ENCODE results near the gene RMND5B.

The RMND5B gene

DNA sequence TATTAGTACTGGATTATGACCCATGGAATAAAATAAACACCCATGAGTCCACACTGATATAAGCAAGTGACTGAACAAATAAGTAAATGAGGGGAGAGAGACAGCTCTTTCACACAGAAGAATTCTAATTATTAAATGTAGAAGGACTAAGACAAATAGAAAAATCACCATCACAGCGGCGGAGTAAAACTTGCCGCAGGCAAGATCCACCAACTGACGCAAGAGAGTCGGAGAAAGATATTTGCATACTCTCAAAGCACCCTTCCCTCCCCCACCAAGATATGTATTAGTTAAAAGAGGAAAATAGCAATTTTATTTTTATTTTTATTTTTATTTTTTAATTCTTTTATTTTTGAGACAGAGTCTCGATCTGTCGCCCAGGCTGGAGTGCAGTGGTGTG is 32.1 kb upstream of the RMND5B start:
- H3K36me3 ChIP-seq (ENCODE audit: insufficient read depth): no peaks in the 10 kb centered on the region
- TF ChIP-seq, protein P1, sequence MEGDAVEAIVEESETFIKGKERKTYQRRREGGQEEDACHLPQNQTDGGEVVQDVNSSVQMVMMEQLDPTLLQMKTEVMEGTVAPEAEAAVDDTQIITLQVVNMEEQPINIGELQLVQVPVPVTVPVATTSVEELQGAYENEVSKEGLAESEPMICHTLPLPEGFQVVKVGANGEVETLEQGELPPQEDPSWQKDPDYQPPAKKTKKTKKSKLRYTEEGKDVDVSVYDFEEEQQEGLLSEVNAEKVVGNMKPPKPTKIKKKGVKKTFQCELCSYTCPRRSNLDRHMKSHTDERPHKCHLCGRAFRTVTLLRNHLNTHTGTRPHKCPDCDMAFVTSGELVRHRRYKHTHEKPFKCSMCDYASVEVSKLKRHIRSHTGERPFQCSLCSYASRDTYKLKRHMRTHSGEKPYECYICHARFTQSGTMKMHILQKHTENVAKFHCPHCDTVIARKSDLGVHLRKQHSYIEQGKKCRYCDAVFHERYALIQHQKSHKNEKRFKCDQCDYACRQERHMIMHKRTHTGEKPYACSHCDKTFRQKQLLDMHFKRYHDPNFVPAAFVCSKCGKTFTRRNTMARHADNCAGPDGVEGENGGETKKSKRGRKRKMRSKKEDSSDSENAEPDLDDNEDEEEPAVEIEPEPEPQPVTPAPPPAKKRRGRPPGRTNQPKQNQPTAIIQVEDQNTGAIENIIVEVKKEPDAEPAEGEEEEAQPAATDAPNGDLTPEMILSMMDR (conservative IDR thresholded peaks at IDR 0.05; ENCODE audit: low read depth, low read length): no peak
- H3K27ac ChIP-seq: no peak overlapping the region
- H3K27me3 ChIP-seq (ENCODE audit: insufficient read depth, low read depth): no peaks in the 10 kb centered on the region
- no peak overlapping the region for H2AFZ ChIP-seq (ENCODE audit: low read depth)
- H3K4me2 ChIP-seq: no peak overlapping the region
- no peaks in the 10 kb centered on the region for H3K79me2 ChIP-seq (ENCODE audit: insufficient read depth, low read depth)
- H4K20me1 ChIP-seq (ENCODE audit: insufficient read depth): no peaks in the 10 kb centered on the region
- H3K9ac ChIP-seq: no peak overlapping the region
- H3K4me3 ChIP-seq (IDR thresholded peaks at IDR 0.05; ENCODE audit: insufficient read depth, low read depth, low read length): no peak overlapping the region
- no peaks in the 10 kb centered on the region for H3K4me1 ChIP-seq (ENCODE audit: low read depth, poor library complexity, severe bottlenecking)

- Histone ChIP-seq H3K27ac (no peak overlapping the region), H3K36me3 (ENCODE audit: insufficient read depth) (no peaks in the 10 kb centered on the region), H3K4me3 (IDR thresholded peaks at IDR 0.05; ENCODE audit: insufficient read depth, low read depth, low read length) (no peak overlapping the region), H3K27me3 (ENCODE audit: insufficient read depth, low read depth) (no peaks in the 10 kb centered on the region), H2AFZ (ENCODE audit: low read depth) (no peak overlapping the region), H3K4me1 (ENCODE audit: low read depth, poor library complexity, severe bottlenecking) (no peaks in the 10 kb centered on the region), H4K20me1 (ENCODE audit: insufficient read depth) (no peaks in the 10 kb centered on the region), H3K79me2 (ENCODE audit: insufficient read depth, low read depth) (no peaks in the 10 kb centered on the region), H3K4me2 (no peak overlapping the region), H3K9ac (no peak overlapping the region)
- TF ChIP-seq, protein P1 (conservative IDR thresholded peaks at IDR 0.05; ENCODE audit: low read depth, low read length): no peak
Observed at GRCh38 chr5:178103612-178104011, 27.2 kb upstream of the RMND5B start.

- Histone ChIP-seq H3K4me3 (IDR thresholded peaks at IDR 0.05; ENCODE audit: insufficient read depth, low read depth, low read length) (no peak overlapping the region), H3K27ac (no peak overlapping the region), H3K9ac (no peak overlapping the region), H3K4me1 (ENCODE audit: low read depth, poor library complexity, severe bottlenecking) (no peaks in the 10 kb centered on the region), H4K20me1 (ENCODE audit: insufficient read depth) (no peaks in the 10 kb centered on the region), H3K4me2 (no peak overlapping the region), H3K36me3 (ENCODE audit: insufficient read depth) (no peaks in the 10 kb centered on the region), H2AFZ (ENCODE audit: low read depth) (no peak overlapping the region), H3K27me3 (ENCODE audit: insufficient read depth, low read depth) (no peaks in the 10 kb centered on the region), H3K79me2 (ENCODE audit: insufficient read depth, low read depth) (no peaks in the 10 kb centered on the region)
- TF ChIP-seq, protein P1 (conservative IDR thresholded peaks at IDR 0.05; ENCODE audit: low read depth, low read length): no peak
Observed at GRCh38 chr5:178104492-178104891, 26.3 kb upstream of the RMND5B start.

GRCh38 chr5:178106086-178106485 is 24.7 kb upstream of the RMND5B start:
- H3K79me2 ChIP-seq (ENCODE audit: insufficient read depth, low read depth): no peaks in the 10 kb centered on the region
- H3K4me1 ChIP-seq (ENCODE audit: low read depth, poor library complexity, severe bottlenecking): no peaks in the 10 kb centered on the region
- H2AFZ ChIP-seq (ENCODE audit: low read depth): no peak overlapping the region
- no peaks in the 10 kb centered on the region for H3K36me3 ChIP-seq (ENCODE audit: insufficient read depth)
- H3K9ac ChIP-seq: no peak overlapping the region
- no peaks in the 10 kb centered on the region for H4K20me1 ChIP-seq (ENCODE audit: insufficient read depth)
- TF ChIP-seq, protein P1 (conservative IDR thresholded peaks at IDR 0.05; ENCODE audit: low read depth, low read length): no peak
- H3K27ac ChIP-seq: no peak overlapping the region
- no peak overlapping the region for H3K4me3 ChIP-seq (IDR thresholded peaks at IDR 0.05; ENCODE audit: insufficient read depth, low read depth, low read length)
- H3K4me2 ChIP-seq: no peak overlapping the region
- H3K27me3 ChIP-seq (ENCODE audit: insufficient read depth, low read depth): no peaks in the 10 kb centered on the region

Measured in KMS-11 (cell line).